GM21529 (cell line): ENCODE results near the gene AIMP1.
"Not testable (repeated sequence)": the region's sequence is repeated elsewhere in the genome, so short reads cannot be mapped to it uniquely, and the experiment has no call there.

Source experiments
- ATAC-seq: cut with Tn5 transposase; IDR thresholded peaks from one replicate; pipeline ENCODE4 v1.9.1; 2021; ENCODE audit not compliant: unreplicated experiment

Gene AIMP1

DNA sequence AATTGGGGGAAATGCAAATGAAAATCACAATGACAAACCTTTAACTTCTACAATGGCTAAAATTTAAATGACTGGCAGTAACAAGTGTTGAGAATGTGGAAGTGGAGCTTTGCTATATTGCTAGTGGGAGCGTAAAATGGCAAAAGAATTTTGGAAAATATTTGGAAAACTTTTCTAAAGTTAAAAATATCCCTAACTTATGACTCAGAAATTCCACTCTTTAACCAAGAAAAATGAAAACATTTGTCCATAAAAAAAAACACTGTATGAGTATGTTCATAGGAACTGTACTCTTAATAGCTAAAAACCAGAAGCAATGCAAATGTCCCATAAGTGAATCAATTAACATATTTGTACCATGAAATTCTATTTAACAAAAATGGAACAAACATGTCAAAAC lies 4.0 kb upstream of the AIMP1 start:
- ATAC-seq: no peak

DNA sequence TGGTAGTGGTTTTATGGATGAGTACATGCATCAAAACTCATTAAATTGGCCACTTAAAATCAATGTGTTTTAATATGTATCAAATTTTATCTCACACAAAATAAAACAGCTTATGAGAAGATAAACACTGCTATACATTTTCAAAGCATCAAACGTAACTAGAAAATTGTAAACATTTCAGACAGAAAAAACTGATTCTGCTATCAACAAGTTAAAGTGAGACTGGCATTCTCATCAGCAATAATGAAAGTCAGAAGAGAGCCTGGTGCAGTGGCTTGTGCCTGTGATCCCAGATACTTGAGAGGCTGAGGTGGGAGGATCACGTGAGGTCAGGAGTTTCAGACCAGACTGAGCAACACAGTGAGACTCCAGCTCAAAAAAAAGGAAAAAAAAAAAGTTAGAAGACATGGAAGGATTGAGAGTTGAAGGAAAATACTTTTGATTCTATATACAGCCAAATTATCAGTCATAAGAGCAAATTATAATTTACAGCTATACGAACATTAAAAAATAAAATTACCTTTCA lies 3.3 kb upstream of the AIMP1 start:
- no peak for ATAC-seq

GRCh38 chr4:106314960-106315359 lies 1.4 kb upstream of the AIMP1 start:
- ATAC-seq: no peak

DNA sequence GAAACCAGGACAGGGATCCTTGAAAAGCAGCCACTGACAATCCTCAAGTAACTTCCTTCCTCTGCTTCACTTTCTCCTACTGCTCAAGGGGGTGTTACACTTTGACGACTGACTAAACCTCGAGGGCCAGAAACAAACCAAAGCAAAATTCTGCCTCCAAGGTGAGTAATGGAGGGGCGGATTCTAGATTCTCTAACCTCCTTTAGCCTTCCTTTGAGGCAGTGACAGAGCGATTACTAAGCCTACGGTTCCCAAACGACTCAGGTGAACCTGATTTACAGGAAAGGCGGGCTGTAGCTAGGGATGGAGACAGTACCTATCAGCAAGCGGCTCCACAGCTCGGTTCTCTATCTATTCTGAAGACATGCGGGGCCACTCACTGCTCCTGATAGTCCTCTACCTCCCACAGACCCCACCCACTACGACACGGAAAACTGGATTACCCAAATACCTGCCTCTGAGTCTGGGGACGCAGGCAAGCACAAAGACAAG lies 828 bp upstream of the AIMP1 start:
- ATAC-seq: peak; percentile 22

GRCh38 chr4:106316773-106317409 lies 541 bp downstream of the AIMP1 start:
- ATAC-seq: peak; percentile 5

- no peak for ATAC-seq
These were observed 1.5 kb downstream of the AIMP1 start for GRCh38 chr4:106317815-106318214.

GRCh38 chr4:106318511-106318910 lies 2.2 kb downstream of the AIMP1 start:
- ATAC-seq: no peak

DNA sequence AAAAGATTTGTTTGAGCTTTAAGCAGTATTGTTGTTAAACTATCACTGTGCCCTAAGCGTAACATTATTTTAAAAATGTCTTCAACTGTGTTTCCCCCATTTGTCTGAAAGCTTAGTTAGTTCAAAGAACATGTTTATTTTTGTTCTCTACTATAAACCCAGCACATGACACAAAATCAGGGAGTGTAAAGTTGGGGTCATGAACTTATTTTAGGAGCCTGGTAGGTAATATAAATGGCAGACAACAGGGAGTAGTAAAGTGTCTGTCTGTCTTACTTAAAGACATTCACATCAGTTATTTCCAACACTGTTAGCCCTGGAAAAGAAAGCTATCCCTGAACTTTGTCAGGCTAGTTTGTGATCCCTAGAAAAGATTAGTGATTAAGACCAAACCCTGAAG lies 3.9 kb downstream of the AIMP1 start:
- ATAC-seq: no peak

DNA sequence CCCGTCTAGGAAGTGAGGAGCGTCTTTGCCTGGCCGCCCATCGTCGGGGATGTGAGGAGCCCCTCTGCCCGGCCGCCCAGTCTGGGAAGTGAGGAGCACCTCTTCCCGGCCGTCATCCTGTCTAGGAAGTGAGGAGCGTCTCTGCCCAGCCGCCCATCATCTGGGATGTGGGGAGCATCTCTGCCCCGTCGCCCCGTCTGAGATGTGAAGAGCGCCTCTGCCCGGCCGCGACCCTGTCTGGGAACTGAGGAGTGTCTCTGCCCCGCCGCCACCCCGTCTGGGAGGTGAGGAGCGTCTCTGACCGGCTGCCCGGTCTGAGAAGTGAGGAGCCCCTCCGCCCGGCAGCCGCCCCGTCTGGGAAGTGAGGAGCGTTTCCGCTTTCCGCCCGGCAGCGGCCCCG lies 4.8 kb downstream of the AIMP1 start:
- ATAC-seq: not testable (repeated sequence)

DNA sequence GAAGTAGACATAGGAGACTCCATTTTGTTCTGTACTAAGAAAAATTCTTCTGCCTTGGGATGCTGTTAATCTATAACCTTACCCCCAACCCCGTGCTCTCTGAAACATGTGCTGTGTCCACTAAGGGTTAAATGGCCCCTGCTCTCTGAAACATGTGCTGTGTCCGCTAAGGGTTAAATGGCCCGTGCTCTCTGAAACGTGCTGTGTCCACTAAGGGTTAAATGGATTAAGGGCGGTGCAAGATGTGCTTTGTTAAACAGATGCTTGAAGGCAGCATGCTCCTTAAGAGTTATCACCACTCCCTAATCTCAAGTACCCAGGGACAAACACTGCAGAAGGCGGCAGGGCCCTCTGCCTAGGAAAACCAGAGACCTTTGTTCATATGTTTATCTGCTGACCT lies 5.5 kb downstream of the AIMP1 start:
- ATAC-seq: not testable (repeated sequence)

DNA sequence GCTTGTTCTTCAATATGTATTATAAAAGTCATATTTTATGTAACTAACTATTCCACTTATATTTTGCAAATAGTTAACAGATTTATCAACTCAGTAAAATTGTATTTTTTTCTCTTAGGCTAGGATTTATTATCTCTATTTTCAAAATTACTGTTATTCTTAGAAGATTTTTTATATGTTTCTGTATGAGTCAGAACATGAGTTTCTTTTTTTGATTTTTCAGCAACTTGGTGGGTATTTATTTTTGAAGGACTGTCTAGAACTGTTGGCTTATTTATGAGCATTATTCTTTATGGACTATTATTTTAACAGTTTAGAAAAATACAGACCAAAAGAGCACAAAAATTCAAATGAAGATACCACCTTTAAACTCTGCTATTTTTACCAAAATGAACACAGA lies 6.8 kb downstream of the AIMP1 start:
- no peak for ATAC-seq

DNA sequence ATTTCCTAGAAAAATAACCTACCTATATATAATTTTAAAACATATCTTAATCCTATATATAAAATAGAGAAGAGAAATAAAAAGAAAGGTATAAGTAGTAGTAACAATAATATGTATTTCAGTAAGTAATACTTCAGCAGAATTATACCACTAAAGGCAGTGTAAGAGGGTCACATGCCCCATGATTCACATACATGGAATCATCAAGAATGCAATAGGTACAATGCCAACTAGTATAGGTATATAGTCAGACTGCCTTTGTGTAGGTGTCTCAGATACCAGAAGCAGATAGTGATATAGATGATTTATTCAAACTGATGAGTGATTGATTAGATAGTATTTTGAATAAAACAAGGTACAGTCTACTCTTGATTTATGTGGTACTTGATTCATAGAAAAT lies 9.4 kb downstream of the AIMP1 start:
- no peak for ATAC-seq

GRCh38 chr4:106329041-106329618 lies 12.8 kb downstream of the AIMP1 start:
- peak; percentile 90 for ATAC-seq

- ATAC-seq: no peak
These were observed 16.8 kb downstream of the AIMP1 start for GRCh38 chr4:106333186-106333585.

- no peak for ATAC-seq
These were observed 18.6 kb downstream of the AIMP1 start for GRCh38 chr4:106334741-106335470.

DNA sequence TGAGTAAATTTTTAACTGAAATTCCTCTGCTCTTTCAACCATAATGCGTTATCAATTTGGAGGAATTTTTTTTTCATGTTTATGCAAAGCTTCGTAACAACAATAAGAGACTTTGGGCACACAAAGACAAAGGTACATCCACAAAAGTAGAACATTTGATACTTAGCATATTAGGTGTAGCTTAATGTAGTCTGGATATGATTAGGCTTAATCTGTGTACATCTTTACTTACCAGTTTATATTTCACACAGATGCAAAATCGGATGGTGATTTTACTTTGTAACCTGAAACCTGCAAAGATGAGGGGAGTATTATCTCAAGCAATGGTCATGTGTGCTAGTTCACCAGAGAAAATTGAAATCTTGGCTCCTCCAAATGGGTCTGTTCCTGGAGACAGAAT lies 20.3 kb downstream of the AIMP1 start:
- no peak for ATAC-seq

- ATAC-seq: no peak
These were observed 21.6 kb downstream of the AIMP1 start for GRCh38 chr4:106337916-106338315.

- no peak for ATAC-seq
These were observed 22.3 kb downstream of the AIMP1 start for GRCh38 chr4:106338671-106339070.

- no peak for ATAC-seq
These were observed 23.1 kb downstream of the AIMP1 start for GRCh38 chr4:106339431-106339830.

GRCh38 chr4:106340774-106341173 lies 24.4 kb downstream of the AIMP1 start:
- ATAC-seq: no peak

- ATAC-seq: no peak
These were observed 27.7 kb downstream of the AIMP1 start for GRCh38 chr4:106343865-106344646.
